HepG2 (cell line): ENCODE data around the gene MAFF.

Experiments
- CTCF ChIP-seq: sonication (generic); formaldehyde crosslinking; IDR thresholded peaks from 2 replicates; pipeline ENCODE4 v1.5.0; 2020; ENCODE audit warnings: mild to moderate bottlenecking, missing genetic modification reagents, moderate library complexity
- HNRNPK ChIP-seq: fragments of 200-400 bp; formaldehyde crosslinking; IDR thresholded peaks from 2 replicates; pipeline ENCODE4 v1.6.1; 2018; ENCODE audit warnings: low read length, low read depth, moderate library complexity, mild to moderate bottlenecking; ENCODE audit not compliant: poor library complexity, severe bottlenecking
- JUN ChIP-seq: sonication (generic); formaldehyde crosslinking; IDR thresholded peaks from 2 replicates; pipeline ENCODE4 v1.4.0; 2020; ENCODE audit warnings: mild to moderate bottlenecking, missing genetic modification reagents
- U2AF2 ChIP-seq: fragments of 200-400 bp; formaldehyde crosslinking; IDR thresholded peaks from 2 replicates; pipeline ENCODE4 v1.6.1; 2017; ENCODE audit warnings: low read depth, mild to moderate bottlenecking, low read length
- ZBTB7A ChIP-seq: sonication (generic); formaldehyde crosslinking; IDR thresholded peaks from 2 replicates; pipeline ENCODE4 v1.8.0; 2022; ENCODE audit warnings: mild to moderate bottlenecking, missing genetic modification reagents
- ZMAT5 ChIP-seq: sonication (generic); formaldehyde crosslinking; IDR thresholded peaks from 2 replicates; pipeline ENCODE4 v1.5.0; 2020; ENCODE audit warnings: mild to moderate bottlenecking, low read depth, missing genetic modification reagents, borderline replicate concordance
- ZNF3 ChIP-seq: IDR thresholded peaks from 2 replicates; pipeline ENCODE4 v1.7.0; 2017; ENCODE audit warnings: inconsistent platforms
- ZNF558 ChIP-seq: sonication (generic); formaldehyde crosslinking; IDR thresholded peaks from 2 replicates; pipeline ENCODE4 v1.9.0; 2022; ENCODE audit warnings: mild to moderate bottlenecking, missing genetic modification reagents, borderline replicate concordance
- ZNF619 ChIP-seq: sonication (generic); formaldehyde crosslinking; IDR thresholded peaks from 2 replicates; pipeline ENCODE4 v1.4.0; 2020; ENCODE audit warnings: mild to moderate bottlenecking, missing genetic modification reagents
- ZSCAN29 ChIP-seq: sonication (generic); formaldehyde crosslinking; conservative IDR thresholded peaks from 2 replicates; pipeline ENCODE4 v1.4.0; 2020; ENCODE audit warnings: mild to moderate bottlenecking, missing genetic modification reagents

- TF ChIP-seq ZNF558 (CRISPR knock-in tag) (no peak), HNRNPK (no peak), ZNF3 (CRISPR knock-in tag) (no peak), ZMAT5 (CRISPR knock-in tag) (no peak), CTCF (CRISPR knock-in tag) (no peak), JUN (CRISPR knock-in tag) (no peak), U2AF2 (no peak), ZNF619 (CRISPR knock-in tag) (no peak), ZSCAN29 (no peak), ZBTB7A (CRISPR knock-in tag) (no peak)
Measured at GRCh38 chr22:38155703-38156102, 46.1 kb upstream of the MAFF start.
